ENCODE results near the gene HDAC4.

HDAC4 gene

DNA sequence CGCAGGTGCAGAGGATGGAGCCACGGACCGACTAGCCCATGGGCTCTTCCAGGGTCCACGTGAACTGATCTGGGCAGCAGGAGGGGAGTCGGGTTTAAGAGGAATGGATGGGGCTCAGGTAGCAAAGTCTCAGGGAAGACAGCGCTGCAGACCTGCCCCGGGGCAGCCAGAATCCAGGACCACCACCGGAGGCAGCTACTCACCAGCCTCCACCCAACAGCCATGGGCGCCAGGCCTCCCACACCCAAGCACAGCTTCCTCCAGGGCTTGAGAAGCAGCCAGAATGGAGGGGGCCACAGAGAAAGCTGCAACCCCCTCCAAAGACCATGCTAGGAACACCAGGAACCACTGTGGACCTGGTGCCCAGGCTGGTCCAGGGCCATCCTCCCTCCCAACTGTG lies 388.6 kb downstream of the HDAC4 start:
- no peaks in the 10 kb centered on the region for H3K27me3 ChIP-seq (ENCODE audit: low read length)
- no peak overlapping the region for H2AFZ ChIP-seq (ENCODE audit: low read depth, low read length, severe bottlenecking)
- no peaks in the 10 kb centered on the region for H3K9me2 ChIP-seq (replicated peaks; ENCODE audit: insufficient read depth, low read length)
- no peaks in the 10 kb centered on the region for H3K79me2 ChIP-seq (ENCODE audit: insufficient read depth, low read length)
- no peak overlapping the region for H3K4me2 ChIP-seq (ENCODE audit: low read depth, low read length, poor library complexity, severe bottlenecking)
- no peaks in the 10 kb centered on the region for H4K20me1 ChIP-seq (ENCODE audit: low read depth, low read length)
- no peaks in the 10 kb centered on the region for H3K36me3 ChIP-seq (ENCODE audit: low read length)
- no peak overlapping the region for H3K4me3 ChIP-seq (ENCODE audit: insufficient read depth, low read length, poor library complexity, severe bottlenecking)
- no peak overlapping the region for H3K9ac ChIP-seq (ENCODE audit: low read length)
- no peaks in the 10 kb centered on the region for H3K9me3 ChIP-seq (ENCODE audit: insufficient read depth, low read length)
- TF ChIP-seq, protein P1, sequence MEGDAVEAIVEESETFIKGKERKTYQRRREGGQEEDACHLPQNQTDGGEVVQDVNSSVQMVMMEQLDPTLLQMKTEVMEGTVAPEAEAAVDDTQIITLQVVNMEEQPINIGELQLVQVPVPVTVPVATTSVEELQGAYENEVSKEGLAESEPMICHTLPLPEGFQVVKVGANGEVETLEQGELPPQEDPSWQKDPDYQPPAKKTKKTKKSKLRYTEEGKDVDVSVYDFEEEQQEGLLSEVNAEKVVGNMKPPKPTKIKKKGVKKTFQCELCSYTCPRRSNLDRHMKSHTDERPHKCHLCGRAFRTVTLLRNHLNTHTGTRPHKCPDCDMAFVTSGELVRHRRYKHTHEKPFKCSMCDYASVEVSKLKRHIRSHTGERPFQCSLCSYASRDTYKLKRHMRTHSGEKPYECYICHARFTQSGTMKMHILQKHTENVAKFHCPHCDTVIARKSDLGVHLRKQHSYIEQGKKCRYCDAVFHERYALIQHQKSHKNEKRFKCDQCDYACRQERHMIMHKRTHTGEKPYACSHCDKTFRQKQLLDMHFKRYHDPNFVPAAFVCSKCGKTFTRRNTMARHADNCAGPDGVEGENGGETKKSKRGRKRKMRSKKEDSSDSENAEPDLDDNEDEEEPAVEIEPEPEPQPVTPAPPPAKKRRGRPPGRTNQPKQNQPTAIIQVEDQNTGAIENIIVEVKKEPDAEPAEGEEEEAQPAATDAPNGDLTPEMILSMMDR (IDR thresholded peaks at IDR 0.05; ENCODE audit: insufficient read depth, low read length, poor library complexity, severe bottlenecking) = no peak
- TF ChIP-seq EZH2phosphoT487 (conservative IDR thresholded peaks at IDR 0.05; ENCODE audit: low read length) = no peak
- H3K27ac ChIP-seq (ENCODE audit: low read depth, low read length) = no peak overlapping the region
- H3F3A ChIP-seq (ENCODE audit: insufficient read depth) = no peaks in the 10 kb centered on the region

DNA sequence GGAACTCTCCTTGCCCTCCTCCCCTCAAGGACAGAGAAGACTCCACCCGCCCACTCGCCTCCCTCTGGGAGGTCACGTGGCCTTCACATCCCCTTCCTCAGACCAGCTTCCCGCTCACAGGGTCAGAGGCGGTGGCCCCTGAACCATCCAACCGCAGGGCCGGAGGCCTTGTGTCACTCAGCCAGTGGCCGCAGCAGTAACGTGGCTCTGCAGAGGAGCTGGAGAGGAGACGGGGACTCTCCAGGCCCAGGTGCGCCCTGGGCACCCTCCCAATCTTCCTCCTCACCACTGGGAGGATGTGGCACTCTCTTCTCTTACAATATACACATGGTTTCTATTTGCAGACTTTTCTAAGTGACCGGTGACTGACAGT lies 391.2 kb downstream of the HDAC4 start:
- TF ChIP-seq EZH2phosphoT487 (conservative IDR thresholded peaks at IDR 0.05; ENCODE audit: low read length) = no peak
- TF ChIP-seq, protein P1 (IDR thresholded peaks at IDR 0.05; ENCODE audit: insufficient read depth, low read length, poor library complexity, severe bottlenecking) = no peak
- no peaks in the 10 kb centered on the region for H3K9me3 ChIP-seq (ENCODE audit: insufficient read depth, low read length)
- H3K9me2 ChIP-seq (replicated peaks; ENCODE audit: insufficient read depth, low read length) = no peaks in the 10 kb centered on the region
- H3K36me3 ChIP-seq (ENCODE audit: low read length) = no peaks in the 10 kb centered on the region
- no peak overlapping the region for H3K27ac ChIP-seq (ENCODE audit: low read depth, low read length)
- H3K27me3 ChIP-seq (ENCODE audit: low read length) = no peaks in the 10 kb centered on the region
- H3F3A ChIP-seq (ENCODE audit: insufficient read depth) = no peaks in the 10 kb centered on the region
- no peaks in the 10 kb centered on the region for H4K20me1 ChIP-seq (ENCODE audit: low read depth, low read length)
- no peak overlapping the region for H3K4me2 ChIP-seq (ENCODE audit: low read depth, low read length, poor library complexity, severe bottlenecking)
- H2AFZ ChIP-seq (ENCODE audit: low read depth, low read length, severe bottlenecking) = no peak overlapping the region
- no peaks in the 10 kb centered on the region for H3K79me2 ChIP-seq (ENCODE audit: insufficient read depth, low read length)
- no peak overlapping the region for H3K4me3 ChIP-seq (ENCODE audit: insufficient read depth, low read length, poor library complexity, severe bottlenecking)
- H3K9ac ChIP-seq (ENCODE audit: low read length) = no peak overlapping the region

DNA sequence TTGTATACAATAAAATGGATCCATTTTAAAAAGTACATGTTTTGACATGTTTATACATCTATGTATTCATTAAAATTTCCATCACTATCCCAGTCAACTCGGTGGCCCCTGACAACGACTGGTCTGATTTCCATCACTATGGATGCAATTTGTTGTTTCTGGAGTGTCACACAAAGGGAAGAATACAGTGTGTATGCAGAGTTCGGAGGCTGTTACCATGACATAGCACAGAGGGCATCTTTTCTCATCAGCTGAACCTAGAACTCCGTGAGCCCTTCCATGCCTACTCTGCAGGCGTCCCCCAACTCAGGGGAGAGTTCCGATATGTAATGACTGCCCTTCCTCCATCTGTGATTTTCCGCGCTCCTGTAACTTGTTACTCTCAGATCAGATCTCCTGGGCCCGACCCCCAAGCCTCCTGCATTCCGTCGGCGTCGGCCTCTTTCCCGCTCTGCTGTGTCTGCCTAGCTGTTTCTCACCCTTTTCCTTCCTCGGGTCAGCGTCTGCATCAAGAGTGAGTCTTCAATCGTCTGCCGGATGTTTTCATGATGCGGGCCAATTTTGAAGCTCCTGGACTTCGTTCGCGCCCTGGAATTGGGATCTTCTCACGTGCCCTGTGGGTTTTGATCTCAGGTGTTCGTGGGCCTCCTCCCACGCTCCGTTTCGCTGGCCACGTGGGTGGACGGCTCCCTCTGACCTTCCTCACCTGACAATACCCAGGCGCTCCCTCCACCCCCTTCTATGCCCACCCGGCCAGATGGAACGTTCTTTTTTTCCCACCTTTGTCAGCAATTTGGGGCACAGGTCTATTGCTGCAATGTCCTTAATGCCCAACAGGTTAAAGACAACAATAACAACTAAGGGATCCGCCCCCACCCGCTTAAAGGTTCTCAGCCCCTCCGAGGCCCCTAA lies 391.9 kb downstream of the HDAC4 start:
- no peaks in the 10 kb centered on the region for H3K79me2 ChIP-seq (ENCODE audit: insufficient read depth, low read length)
- no peak overlapping the region for H3K27ac ChIP-seq (ENCODE audit: low read depth, low read length)
- no peak overlapping the region for H3K4me3 ChIP-seq (ENCODE audit: insufficient read depth, low read length, poor library complexity, severe bottlenecking)
- no peaks in the 10 kb centered on the region for H3K9me2 ChIP-seq (replicated peaks; ENCODE audit: insufficient read depth, low read length)
- H2AFZ ChIP-seq (ENCODE audit: low read depth, low read length, severe bottlenecking) = no peak overlapping the region
- no peaks in the 10 kb centered on the region for H3K27me3 ChIP-seq (ENCODE audit: low read length)
- no peaks in the 10 kb centered on the region for H3K36me3 ChIP-seq (ENCODE audit: low read length)
- H3K4me2 ChIP-seq (ENCODE audit: low read depth, low read length, poor library complexity, severe bottlenecking) = no peak overlapping the region
- no peaks in the 10 kb centered on the region for H4K20me1 ChIP-seq (ENCODE audit: low read depth, low read length)
- no peak for TF ChIP-seq EZH2phosphoT487 (conservative IDR thresholded peaks at IDR 0.05; ENCODE audit: low read length)
- TF ChIP-seq, protein P1 (IDR thresholded peaks at IDR 0.05; ENCODE audit: insufficient read depth, low read length, poor library complexity, severe bottlenecking) = no peak
- H3K9me3 ChIP-seq (ENCODE audit: insufficient read depth, low read length) = no peaks in the 10 kb centered on the region
- no peak overlapping the region for H3K9ac ChIP-seq (ENCODE audit: low read length)
- H3F3A ChIP-seq (ENCODE audit: insufficient read depth) = no peaks in the 10 kb centered on the region
